GM23338 (cell line): ENCODE measurements around the gene RRP8. TPM values are rescaled to one million over a fixed set of nuclear protein-coding genes. Genes with fewer than 3 reads are reported as not detected.
A peak's percentile ranks its signal among the peaks of the same experiment; 100 is the strongest.

Experiments used
- ATAC-seq: fragments of 200-7000 bp; cut with Tn5 transposase; 3 replicates; pipeline ENCODE4 v1.9.1; 2020
- DNase-seq: peaks from one replicate; pipeline ENCODE4 v3.0.0-alpha.2; 2015; ENCODE audit warnings: low spot score
- H2AFZ ChIP-seq: fragments of 200-600 bp; sonication (generic); 2 replicates; pipeline ENCODE4 v1.8.0; 2016; ENCODE audit warnings: antibody characterized with exemption, mild to moderate bottlenecking, moderate library complexity
- H3F3A ChIP-seq: fragments of 200-600 bp; sonication (generic); replicated peaks from 2 replicates; pipeline ENCODE4 v1.8.0; 2017; ENCODE audit warnings: antibody characterized with exemption, mixed run types, low read depth
- H3K27ac ChIP-seq: fragments of 200-600 bp; sonication (generic); 2 replicates; pipeline ENCODE4 v1.6.1; 2016; ENCODE audit warnings: low read depth
- H3K27me3 ChIP-seq: fragments of 200-600 bp; sonication (generic); 2 replicates; pipeline ENCODE4 v1.8.0; 2016; ENCODE audit warnings: mild to moderate bottlenecking, mixed run types, moderate library complexity; ENCODE audit not compliant: insufficient read depth
- H3K36me3 ChIP-seq: fragments of 200-600 bp; sonication (generic); 2 replicates; pipeline ENCODE4 v1.8.0; 2016; ENCODE audit warnings: mild to moderate bottlenecking; ENCODE audit not compliant: insufficient read depth
- H3K4me1 ChIP-seq: fragments of 200-600 bp; sonication (generic); 2 replicates; pipeline ENCODE4 v1.8.0; 2016; ENCODE audit warnings: mild to moderate bottlenecking, moderate library complexity; ENCODE audit not compliant: insufficient read depth
- H3K4me2 ChIP-seq: fragments of 200-600 bp; sonication (generic); 2 replicates; pipeline ENCODE4 v1.7.1; 2017; ENCODE audit warnings: mixed run types
- H3K4me3 ChIP-seq: fragments of 200-600 bp; sonication (generic); 2 replicates; pipeline ENCODE4 v1.6.1; 2016; ENCODE audit warnings: mixed run types
- H3K79me2 ChIP-seq: fragments of 200-600 bp; sonication (generic); replicated peaks from 2 replicates; pipeline ENCODE4 v1.8.0; 2017; ENCODE audit warnings: mild to moderate bottlenecking; ENCODE audit not compliant: insufficient read depth
- H3K9me2 ChIP-seq: fragments of 200-600 bp; sonication (generic); 2 replicates; pipeline ENCODE4 v1.8.0; 2017; ENCODE audit not compliant: insufficient read depth
- H4K20me1 ChIP-seq: fragments of 200-600 bp; sonication (generic); replicated peaks from 2 replicates; pipeline ENCODE4 v1.8.0; 2017; ENCODE audit warnings: mild to moderate bottlenecking; ENCODE audit not compliant: insufficient read depth
- H3K27ac Mint-ChIP-seq: 2 replicates; pipeline ENCODE4 v1.8.0; 2020; ENCODE audit warnings: inconsistent platforms, mild to moderate bottlenecking, moderate library complexity, mixed read lengths
- H3K27me3 Mint-ChIP-seq: 3 replicates; pipeline ENCODE4 v1.8.0; 2022; ENCODE audit warnings: low read depth, mild to moderate bottlenecking, moderate library complexity, mixed read lengths, inconsistent platforms; ENCODE audit not compliant: insufficient read depth, poor library complexity
- H3K36me3 Mint-ChIP-seq: 3 replicates; pipeline ENCODE4 v1.8.0; 2021; ENCODE audit warnings: low read depth, mild to moderate bottlenecking, inconsistent platforms, moderate library complexity, mixed read lengths
- H3K4me1 Mint-ChIP-seq: 3 replicates; pipeline ENCODE4 v1.8.0; 2020; ENCODE audit warnings: mild to moderate bottlenecking, inconsistent platforms, mixed read lengths
- H3K4me3 Mint-ChIP-seq: 3 replicates; pipeline ENCODE4 v1.8.0; 2021; ENCODE audit warnings: moderate library complexity, mild to moderate bottlenecking, inconsistent platforms, mixed read lengths
- H3K9me3 Mint-ChIP-seq: 3 replicates; pipeline ENCODE4 v1.8.0; 2020; ENCODE audit warnings: moderate library complexity, mild to moderate bottlenecking, inconsistent platforms, mixed read lengths
- CREB1 ChIP-seq: fragments of 250-450 bp; sonication (Bioruptor Pico); IDR thresholded peaks from 2 replicates; pipeline ENCODE4 v1.5.0; 2020; ENCODE audit warnings: low read depth, mild to moderate bottlenecking, moderate library complexity
- EZH2phosphoT487 ChIP-seq: fragments of 200-600 bp; sonication (generic); IDR thresholded peaks from one replicate; pipeline ENCODE4 v1.8.1; 2018; ENCODE audit warnings: antibody characterized with exemption; ENCODE audit not compliant: unreplicated experiment
- JUNB ChIP-seq: IDR thresholded peaks from one replicate; pipeline ENCODE4 v1.6.1; 2016; ENCODE audit warnings: antibody characterized with exemption; ENCODE audit not compliant: unreplicated experiment
- POLR2AphosphoS5 ChIP-seq: IDR thresholded peaks from 2 replicates; pipeline ENCODE4 v1.6.1; 2016; ENCODE audit warnings: antibody characterized with exemption, low read depth
- ZNF331 ChIP-seq: fragments of 250-450 bp; sonication (Bioruptor Pico); IDR thresholded peaks from 2 replicates; pipeline ENCODE4 v1.5.0; 2020; ENCODE audit warnings: low read depth, mild to moderate bottlenecking, moderate library complexity
- polyA plus RNA-seq: library from polyadenylated mRNA; unstranded; fragments of >200 nt; fragmentation: Nextera tagmentation; extraction: Ambion mirVana; gene quantifications from 2 replicates; pipeline ENCODE4 v1.2.1, GENCODE V29; 2016
- total RNA-seq: library from RNA; depleted of rRNA; stranded (reverse); fragments of >200 nt; shearing (Covaris generic); gene quantifications from 2 replicates; pipeline ENCODE4 v1.2.3, GENCODE V29; 2014
- TF ChIP-seq, protein P1 (sequence below): IDR thresholded peaks from 2 replicates; pipeline ENCODE4 v1.6.1; 2016; ENCODE audit warnings: antibody characterized with exemption
- TF ChIP-seq, protein P2 (sequence below), 2 experiments: fragments of 200-600 bp in 1 of 2; sonication (generic) in 1 of 2; conservative IDR thresholded peaks; 2 replicates each; pipeline versions ENCODE4 v1.5.1 to v1.6.1; 2016 to 2017; ENCODE audit warnings: antibody characterized with exemption in 2 of 2, low read depth in 2 of 2, mild to moderate bottlenecking in 2 of 2, moderate library complexity in 1 of 2
- TF ChIP-seq, protein P3 (sequence below): IDR thresholded peaks from one replicate; pipeline ENCODE4 v1.6.1; 2018; ENCODE audit warnings: antibody characterized with exemption; ENCODE audit not compliant: unreplicated experiment

RRP8 gene
- total and polyA plus RNA-seq, 2 experiments from 2014 or later: 7.4 to 13.7 TPM

DNA sequence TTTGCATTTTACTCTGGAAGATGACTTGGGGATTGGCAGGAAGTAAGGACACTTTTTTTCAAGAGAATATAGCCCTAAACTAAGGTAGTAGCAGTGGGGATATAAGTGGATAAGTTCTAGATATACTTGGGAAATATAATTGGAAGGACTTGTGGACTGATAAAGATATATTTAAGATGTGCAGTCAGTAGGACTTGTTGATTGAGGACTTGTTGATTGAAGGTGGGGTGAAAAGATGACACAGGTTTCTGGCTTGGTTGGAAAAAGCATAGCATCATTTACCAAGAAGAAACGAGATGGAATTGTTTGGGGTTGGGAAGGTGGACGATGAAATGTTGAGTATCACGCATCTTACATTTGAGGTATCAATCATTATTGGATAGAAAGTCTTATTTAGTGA lies 10.1 kb upstream of the RRP8 start (continued):
- TF ChIP-seq EZH2phosphoT487: no peak
- TF ChIP-seq ZNF331: no peak

DNA sequence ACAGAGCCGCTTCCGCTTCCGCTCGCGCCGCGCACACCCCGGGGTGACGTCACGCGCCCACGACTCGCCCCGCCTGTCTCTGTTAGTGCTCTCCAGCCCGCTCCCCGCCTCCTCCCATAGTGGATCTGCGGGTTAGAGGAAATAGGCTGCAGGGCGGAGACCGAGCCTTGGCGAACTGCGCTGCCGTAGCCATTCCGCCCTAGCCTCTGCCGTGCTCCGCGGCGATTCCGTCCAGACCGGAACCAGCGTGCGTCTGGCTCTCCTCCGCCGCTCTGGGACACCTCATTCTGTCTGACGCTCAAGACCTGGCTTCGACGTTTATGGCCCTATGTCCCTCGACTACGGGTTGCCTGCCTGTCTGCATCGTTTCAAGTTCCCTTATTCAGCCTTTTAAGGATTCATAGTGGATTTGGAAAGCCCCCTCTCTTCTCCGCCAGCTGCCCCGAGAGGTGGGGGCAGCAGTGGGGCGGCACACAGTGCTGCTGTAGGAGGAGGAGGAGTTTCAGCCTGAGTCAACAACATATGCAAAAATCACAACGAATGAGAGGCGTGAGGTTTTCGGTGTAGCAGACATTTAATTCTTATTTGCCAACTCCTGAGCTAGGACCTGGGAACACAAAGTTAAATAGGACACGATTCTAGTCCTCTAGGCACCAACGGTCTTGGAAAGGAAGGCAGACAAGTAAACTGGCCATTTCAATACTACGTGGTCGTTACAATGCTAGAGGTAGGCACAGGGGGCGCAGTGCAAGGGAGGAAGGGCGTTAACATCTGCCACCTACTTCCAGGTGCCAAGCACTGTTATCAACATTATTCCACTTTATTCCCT lies 9.0 kb upstream of the RRP8 start, which contains the start of gene TAF10:
Gene TAF10 (minus strand): TSS at position 4 of the 829 bp plus-strand sequence. CDS start 27 bp downstream, outside the sequence.
- Mint-ChIP-seq H3K9me3 (no peaks in the 10 kb centered on the region), H3K4me1 (peaks cover 8% of the 10 kb centered on the region), H3K27ac (peak within 1 kb of the TSS; percentile 73), H3K36me3 (peaks cover 45% of the 10 kb centered on the region), H3K4me3 (peak within 1 kb of the TSS; percentile 87; the same call in 2 of the 3 replicates), H3K27me3 (peaks cover 20% of the 10 kb centered on the region)
- peak within 1 kb of the TSS; percentile 92 for H3K4me2 ChIP-seq
- no peaks in the 10 kb centered on the region for H3K27me3 ChIP-seq
- H3K4me3 ChIP-seq: peak within 1 kb of the TSS; percentile 80
- no peaks in the 10 kb centered on the region for H3K9me2 ChIP-seq
- no peaks in the 10 kb centered on the region; the same call in 1 of the 2 replicates for H4K20me1 ChIP-seq
- H2AFZ ChIP-seq: peak within 1 kb of the TSS; percentile 83; the same call in 1 of the 2 replicates
- TF ChIP-seq, protein P1, sequence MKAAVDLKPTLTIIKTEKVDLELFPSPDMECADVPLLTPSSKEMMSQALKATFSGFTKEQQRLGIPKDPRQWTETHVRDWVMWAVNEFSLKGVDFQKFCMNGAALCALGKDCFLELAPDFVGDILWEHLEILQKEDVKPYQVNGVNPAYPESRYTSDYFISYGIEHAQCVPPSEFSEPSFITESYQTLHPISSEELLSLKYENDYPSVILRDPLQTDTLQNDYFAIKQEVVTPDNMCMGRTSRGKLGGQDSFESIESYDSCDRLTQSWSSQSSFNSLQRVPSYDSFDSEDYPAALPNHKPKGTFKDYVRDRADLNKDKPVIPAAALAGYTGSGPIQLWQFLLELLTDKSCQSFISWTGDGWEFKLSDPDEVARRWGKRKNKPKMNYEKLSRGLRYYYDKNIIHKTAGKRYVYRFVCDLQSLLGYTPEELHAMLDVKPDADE: peak; percentile 60; the same call in 1 of the 2 replicates
- TF ChIP-seq CREB1 (CRISPR knock-in tag): peak; percentile 97
- TF ChIP-seq, protein P2, sequence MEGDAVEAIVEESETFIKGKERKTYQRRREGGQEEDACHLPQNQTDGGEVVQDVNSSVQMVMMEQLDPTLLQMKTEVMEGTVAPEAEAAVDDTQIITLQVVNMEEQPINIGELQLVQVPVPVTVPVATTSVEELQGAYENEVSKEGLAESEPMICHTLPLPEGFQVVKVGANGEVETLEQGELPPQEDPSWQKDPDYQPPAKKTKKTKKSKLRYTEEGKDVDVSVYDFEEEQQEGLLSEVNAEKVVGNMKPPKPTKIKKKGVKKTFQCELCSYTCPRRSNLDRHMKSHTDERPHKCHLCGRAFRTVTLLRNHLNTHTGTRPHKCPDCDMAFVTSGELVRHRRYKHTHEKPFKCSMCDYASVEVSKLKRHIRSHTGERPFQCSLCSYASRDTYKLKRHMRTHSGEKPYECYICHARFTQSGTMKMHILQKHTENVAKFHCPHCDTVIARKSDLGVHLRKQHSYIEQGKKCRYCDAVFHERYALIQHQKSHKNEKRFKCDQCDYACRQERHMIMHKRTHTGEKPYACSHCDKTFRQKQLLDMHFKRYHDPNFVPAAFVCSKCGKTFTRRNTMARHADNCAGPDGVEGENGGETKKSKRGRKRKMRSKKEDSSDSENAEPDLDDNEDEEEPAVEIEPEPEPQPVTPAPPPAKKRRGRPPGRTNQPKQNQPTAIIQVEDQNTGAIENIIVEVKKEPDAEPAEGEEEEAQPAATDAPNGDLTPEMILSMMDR (conservative IDR thresholded peaks at IDR 0.05; ENCODE audit: low read depth in 2 of 2): peak; percentile 75 to 83
- no peak for TF ChIP-seq JUNB
- peak; percentile 99 for TF ChIP-seq POLR2AphosphoS5
- H3K79me2 ChIP-seq: peaks cover 21% of the 10 kb centered on the region
- H3K36me3 ChIP-seq: peaks cover 35% of the 10 kb centered on the region
- DNase-seq (peak; percentile 96), ATAC-seq (peak; percentile 87)
- H3K4me1 ChIP-seq: peaks cover 17% of the 10 kb centered on the region
- H3K27ac ChIP-seq: peak within 1 kb of the TSS; percentile 99
- H3F3A ChIP-seq: peaks cover 10% of the 10 kb centered on the region; the same call in 1 of the 2 replicates

DNA sequence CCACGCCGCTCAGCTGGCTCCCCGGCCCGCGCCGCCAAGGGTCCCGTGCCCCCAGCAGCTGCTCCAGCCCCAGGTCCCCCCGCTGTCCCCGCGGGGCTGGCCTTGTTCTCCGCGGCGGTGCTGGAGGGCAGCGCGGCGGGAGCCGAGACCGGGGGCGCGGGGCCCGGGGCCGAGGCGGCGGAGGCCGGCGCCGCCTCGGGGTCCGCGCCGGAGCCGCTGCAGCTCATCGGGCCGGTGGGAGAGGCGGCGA lies 8.5 kb upstream of the RRP8 start:
- Mint-ChIP-seq H3K27me3 (peaks cover 20% of the 10 kb centered on the region), H3K36me3 (peaks cover 46% of the 10 kb centered on the region), H3K27ac (no peak overlapping the region), H3K4me3 (peak overlapping the region; percentile 87; the same call in 1 of the 3 replicates), H3K4me1 (peaks cover 10% of the 10 kb centered on the region), H3K9me3 (no peaks in the 10 kb centered on the region)
- peak overlapping the region; percentile 92 for H3K4me2 ChIP-seq
- H3K4me3 ChIP-seq: peak overlapping the region; percentile 80
- no peaks in the 10 kb centered on the region; the same call in 1 of the 2 replicates for H4K20me1 ChIP-seq
- peaks cover 23% of the 10 kb centered on the region for H3K79me2 ChIP-seq
- DNase-seq (no peak), ATAC-seq (no peak)
- H3K4me1 ChIP-seq: peaks cover 19% of the 10 kb centered on the region
- H3F3A ChIP-seq: peaks cover 10% of the 10 kb centered on the region; the same call in 1 of the 2 replicates
- H3K27ac ChIP-seq: no peak overlapping the region
- H3K27me3 ChIP-seq: no peaks in the 10 kb centered on the region
- H2AFZ ChIP-seq: no peak overlapping the region
- H3K36me3 ChIP-seq: peaks cover 35% of the 10 kb centered on the region
- H3K9me2 ChIP-seq: no peaks in the 10 kb centered on the region
- TF ChIP-seq, protein P3, sequence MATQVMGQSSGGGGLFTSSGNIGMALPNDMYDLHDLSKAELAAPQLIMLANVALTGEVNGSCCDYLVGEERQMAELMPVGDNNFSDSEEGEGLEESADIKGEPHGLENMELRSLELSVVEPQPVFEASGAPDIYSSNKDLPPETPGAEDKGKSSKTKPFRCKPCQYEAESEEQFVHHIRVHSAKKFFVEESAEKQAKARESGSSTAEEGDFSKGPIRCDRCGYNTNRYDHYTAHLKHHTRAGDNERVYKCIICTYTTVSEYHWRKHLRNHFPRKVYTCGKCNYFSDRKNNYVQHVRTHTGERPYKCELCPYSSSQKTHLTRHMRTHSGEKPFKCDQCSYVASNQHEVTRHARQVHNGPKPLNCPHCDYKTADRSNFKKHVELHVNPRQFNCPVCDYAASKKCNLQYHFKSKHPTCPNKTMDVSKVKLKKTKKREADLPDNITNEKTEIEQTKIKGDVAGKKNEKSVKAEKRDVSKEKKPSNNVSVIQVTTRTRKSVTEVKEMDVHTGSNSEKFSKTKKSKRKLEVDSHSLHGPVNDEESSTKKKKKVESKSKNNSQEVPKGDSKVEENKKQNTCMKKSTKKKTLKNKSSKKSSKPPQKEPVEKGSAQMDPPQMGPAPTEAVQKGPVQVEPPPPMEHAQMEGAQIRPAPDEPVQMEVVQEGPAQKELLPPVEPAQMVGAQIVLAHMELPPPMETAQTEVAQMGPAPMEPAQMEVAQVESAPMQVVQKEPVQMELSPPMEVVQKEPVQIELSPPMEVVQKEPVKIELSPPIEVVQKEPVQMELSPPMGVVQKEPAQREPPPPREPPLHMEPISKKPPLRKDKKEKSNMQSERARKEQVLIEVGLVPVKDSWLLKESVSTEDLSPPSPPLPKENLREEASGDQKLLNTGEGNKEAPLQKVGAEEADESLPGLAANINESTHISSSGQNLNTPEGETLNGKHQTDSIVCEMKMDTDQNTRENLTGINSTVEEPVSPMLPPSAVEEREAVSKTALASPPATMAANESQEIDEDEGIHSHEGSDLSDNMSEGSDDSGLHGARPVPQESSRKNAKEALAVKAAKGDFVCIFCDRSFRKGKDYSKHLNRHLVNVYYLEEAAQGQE: no peak
- TF ChIP-seq, protein P2 (conservative IDR thresholded peaks at IDR 0.05; ENCODE audit: low read depth in 2 of 2): no peak
- no peak for TF ChIP-seq POLR2AphosphoS5
